ENCODE results near the gene KIR3DL2.

DNA sequence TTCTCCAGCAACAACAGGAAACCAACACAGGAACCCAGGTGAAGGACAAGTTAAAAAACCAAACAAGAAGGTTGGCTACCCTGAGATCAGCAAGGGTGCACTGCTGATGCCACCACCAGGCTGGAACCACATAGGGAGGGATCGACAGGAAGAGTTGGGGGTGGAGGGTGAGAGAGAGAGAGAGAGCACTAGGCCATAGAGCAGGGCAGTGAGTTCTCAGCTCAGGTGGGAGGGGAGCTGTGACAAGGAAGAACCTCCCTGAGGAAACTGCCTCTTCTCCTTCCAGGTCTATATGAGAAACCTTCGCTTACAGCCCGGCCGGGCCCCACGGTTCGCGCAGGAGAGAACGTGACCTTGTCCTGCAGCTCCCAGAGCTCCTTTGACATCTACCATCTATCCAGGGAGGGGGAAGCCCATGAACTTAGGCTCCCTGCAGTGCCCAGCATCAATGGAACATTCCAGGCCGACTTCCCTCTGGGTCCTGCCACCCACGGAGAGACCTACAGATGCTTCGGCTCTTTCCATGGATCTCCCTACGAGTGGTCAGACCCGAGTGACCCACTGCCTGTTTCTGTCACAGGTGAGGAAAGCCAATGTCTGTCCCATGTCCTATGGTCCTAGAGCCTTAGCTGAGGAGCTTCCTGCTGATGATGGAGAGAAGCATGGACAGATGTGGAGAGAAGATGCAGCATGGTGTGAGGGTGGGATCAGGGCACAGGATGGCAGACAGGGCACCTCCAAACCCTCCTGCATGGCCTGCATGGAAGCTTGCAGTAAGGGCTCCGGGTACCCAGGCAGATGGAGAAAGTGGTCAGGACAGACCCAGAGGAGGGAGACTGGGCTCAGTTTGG is 44.4 kb upstream of the KIR3DL2 start:
- TF ChIP-seq, protein P1, sequence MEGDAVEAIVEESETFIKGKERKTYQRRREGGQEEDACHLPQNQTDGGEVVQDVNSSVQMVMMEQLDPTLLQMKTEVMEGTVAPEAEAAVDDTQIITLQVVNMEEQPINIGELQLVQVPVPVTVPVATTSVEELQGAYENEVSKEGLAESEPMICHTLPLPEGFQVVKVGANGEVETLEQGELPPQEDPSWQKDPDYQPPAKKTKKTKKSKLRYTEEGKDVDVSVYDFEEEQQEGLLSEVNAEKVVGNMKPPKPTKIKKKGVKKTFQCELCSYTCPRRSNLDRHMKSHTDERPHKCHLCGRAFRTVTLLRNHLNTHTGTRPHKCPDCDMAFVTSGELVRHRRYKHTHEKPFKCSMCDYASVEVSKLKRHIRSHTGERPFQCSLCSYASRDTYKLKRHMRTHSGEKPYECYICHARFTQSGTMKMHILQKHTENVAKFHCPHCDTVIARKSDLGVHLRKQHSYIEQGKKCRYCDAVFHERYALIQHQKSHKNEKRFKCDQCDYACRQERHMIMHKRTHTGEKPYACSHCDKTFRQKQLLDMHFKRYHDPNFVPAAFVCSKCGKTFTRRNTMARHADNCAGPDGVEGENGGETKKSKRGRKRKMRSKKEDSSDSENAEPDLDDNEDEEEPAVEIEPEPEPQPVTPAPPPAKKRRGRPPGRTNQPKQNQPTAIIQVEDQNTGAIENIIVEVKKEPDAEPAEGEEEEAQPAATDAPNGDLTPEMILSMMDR (IDR thresholded peaks at IDR 0.05) = no peak
- TF ChIP-seq POLR2AphosphoS5 (IDR thresholded peaks at IDR 0.05) = no peak
- TF ChIP-seq EP300 (IDR thresholded peaks at IDR 0.05) = no peak

Data from gastroesophageal sphincter (tissue), 3 donors.